ENCODE results near the gene RAB10. TPM values are rescaled to one million over a fixed set of nuclear protein-coding genes. Genes with fewer than 3 reads are reported as not detected.

Gene RAB10
- total and polyA plus RNA-seq, 9 of the 15 experiments (the other 6 are each of a cell fraction or from before 2014, with no cell fraction given), result 25.1 to 214 (median 157) TPM

GRCh38 chr2:26072925-26073768, 39.3 kb downstream of the RAB10 start (continued):
- no peak for TF ChIP-seq E2F6 (IDR thresholded peaks at IDR 0.05; ENCODE audit: borderline replicate concordance in 1 of 2, extremely low read depth in 1 of 2, insufficient read depth in 1 of 2, insufficient read length in 1 of 2, low read depth in 1 of 2, low read length in 1 of 2, poor library complexity in 1 of 2, severe bottlenecking in 1 of 2)
- no peak for TF ChIP-seq ZNF398 (CRISPR knock-in tag; IDR thresholded peaks at IDR 0.05)
- TF ChIP-seq NFIX (CRISPR knock-in tag; IDR thresholded peaks at IDR 0.05; ENCODE audit: low read depth), result no peak
- no peak for TF ChIP-seq MAX (CRISPR knock-in tag; IDR thresholded peaks at IDR 0.05)
- peak; percentile 91 for TF ChIP-seq HCFC1 (IDR thresholded peaks at IDR 0.05; ENCODE audit: low read depth, low read length)
- TF ChIP-seq ELK1 (CRISPR knock-in tag; IDR thresholded peaks at IDR 0.05), result no peak
- peak; percentile 18; the same call in 1 of the 2 replicates for TF ChIP-seq FOSL1 (tag; conservative IDR thresholded peaks at IDR 0.05)
- TF ChIP-seq ZNF766 (CRISPR knock-in tag; conservative IDR thresholded peaks at IDR 0.05), result no peak
- TF ChIP-seq DNMT1 (IDR thresholded peaks at IDR 0.05), result no peak
- no peak for TF ChIP-seq FOXA1 (IDR thresholded peaks at IDR 0.05; ENCODE audit: borderline replicate concordance)
- TF ChIP-seq NR0B1 (IDR thresholded peaks at IDR 0.05; ENCODE audit: partially characterized antibody), result no peak
- TF ChIP-seq TFAM (CRISPR knock-in tag; conservative IDR thresholded peaks at IDR 0.05), result no peak
- TF ChIP-seq ZNF589 (CRISPR knock-in tag; IDR thresholded peaks at IDR 0.05; ENCODE audit: low read depth), result no peak
- no peak for TF ChIP-seq HDAC6 (IDR thresholded peaks at IDR 0.05; ENCODE audit: low read depth, low read length)
- TF ChIP-seq MCM7 (IDR thresholded peaks at IDR 0.05), result no peak
